K562 (cell line): ENCODE data around the gene KAZALD1. TPM values are rescaled to one million over a fixed set of nuclear protein-coding genes. Genes with fewer than 3 reads are reported as not detected.

Source experiments
- BCL6 ChIP-seq: fragments of 250-450 bp; sonication (Bioruptor Pico); IDR thresholded peaks from 2 replicates; pipeline ENCODE4 v1.4.0; 2020
- E2F5 ChIP-seq: sonication (generic); formaldehyde crosslinking; IDR thresholded peaks from 2 replicates; pipeline ENCODE4 v1.8.0; 2022; ENCODE audit warnings: mild to moderate bottlenecking, missing genetic modification reagents
- HMG20B ChIP-seq: fragments of 250-450 bp; sonication (Bioruptor Pico); IDR thresholded peaks from 2 replicates; pipeline ENCODE4 v1.5.0; 2021; ENCODE audit warnings: mild to moderate bottlenecking
- LEF1 ChIP-seq: fragments of 450-650 bp; IDR thresholded peaks from 2 replicates; pipeline ENCODE4 v1.6.1; 2016; ENCODE audit warnings: mild to moderate bottlenecking
- MED1 ChIP-seq: sonication (generic); formaldehyde crosslinking; IDR thresholded peaks from 2 replicates; pipeline ENCODE4 v1.8.1; 2023; ENCODE audit warnings: missing genetic modification reagents, borderline replicate concordance
- MEF2D ChIP-seq: conservative IDR thresholded peaks from 2 replicates; pipeline ENCODE4 v1.6.1; 2016; ENCODE audit warnings: low read depth, missing genetic modification characterization, missing compliant biosample characterization
- NR2C2 ChIP-seq, 2 experiments: fragments of 200-800 bp in 1 of 2; sonication (Bioruptor generic) in 1 of 2; sonication (generic) in 1 of 2; formaldehyde crosslinking in 1 of 2; IDR thresholded peaks; 2 replicates each; pipeline versions ENCODE4 v1.6.1 to v1.8.0; 2016 to 2022; ENCODE audit warnings: mild to moderate bottlenecking in 1 of 2, missing compliant biosample characterization in 1 of 2, missing genetic modification characterization in 1 of 2, missing genetic modification reagents in 1 of 2
- RBBP5 ChIP-seq: fragments of 200-600 bp; sonication (generic); IDR thresholded peaks from 2 replicates; pipeline ENCODE4 v1.6.1; 2012; ENCODE audit warnings: borderline replicate concordance, mild to moderate bottlenecking, low read length, control low read depth, inconsistent platforms; ENCODE audit not compliant: insufficient read depth, poor library complexity, severe bottlenecking
- TOE1 ChIP-seq, 2 experiments: fragments of 450-650 bp in 1 of 2; sonication (generic) in 1 of 2; formaldehyde crosslinking in 1 of 2; IDR thresholded peaks; 2 replicates each; pipeline versions ENCODE4 v1.7.1 to v1.8.0; 2016 to 2022; ENCODE audit warnings: borderline replicate concordance in 2 of 2, mild to moderate bottlenecking in 2 of 2, antibody characterized with exemption in 1 of 2, inconsistent platforms in 1 of 2, low read depth in 1 of 2, missing genetic modification reagents in 1 of 2, moderate library complexity in 1 of 2
- U2AF1 ChIP-seq: fragments of 200-400 bp; formaldehyde crosslinking; optimal IDR thresholded peaks from 2 replicates; pipeline ENCODE3; 2017; ENCODE audit warnings: mild to moderate bottlenecking, low read depth, low read length, moderate library complexity
- ZBTB40 ChIP-seq, 2 experiments: fragments of 450-650 bp in 1 of 2; sonication (generic) in 1 of 2; formaldehyde crosslinking in 1 of 2; IDR thresholded peaks; 2 replicates each; pipeline versions ENCODE4 v1.7.1 to v1.9.0; 2016 to 2022; ENCODE audit warnings: inconsistent platforms in 1 of 2, mild to moderate bottlenecking in 1 of 2, missing genetic modification reagents in 1 of 2
- ZBTB5 ChIP-seq: fragments of 450-650 bp; IDR thresholded peaks from 2 replicates; pipeline ENCODE4 v1.6.1; 2017; ENCODE audit warnings: antibody characterized with exemption
- polyA plus RNA-seq, 8 experiments: library from polyadenylated mRNA; depleted of rRNA in 4 of 8; stranded (reverse) in 5 of 8; unstranded in 3 of 8; fragments of >200 nt; fragmentation: Nextera tagmentation in 2 of 8; fragmentation: Illumina TruSeq in 1 of 8; extraction: Ambion mirVana in 2 of 8; extraction: Trizol in 1 of 8; gene quantifications; 2 replicates each; pipeline versions ENCODE4 v1.2.1 to v1.2.3, GENCODE V29; 2011 to 2014; ENCODE audit warnings: inconsistent platforms in 1 of 8, missing spikeins in 1 of 8
- total RNA-seq, 7 experiments: library from RNA; depleted of rRNA in 6 of 7; stranded (reverse); fragments of >200 nt in 6 of 7; fragmentation: Illumina TruSeq in 2 of 7; extraction: Trizol in 2 of 7; gene quantifications; 2 replicates each; pipeline versions ENCODE4 v1.2.1 to v1.2.3, GENCODE V29; 2011 to 2021; ENCODE audit warnings: low replicate concordance in 1 of 7

The KAZALD1 gene
- total and polyA plus RNA-seq, 9 of the 15 experiments (the other 6 are each of a cell fraction or from before 2014, with no cell fraction given) = 0.15 to 10.0 (median 4.9) TPM

GRCh38 chr10:101062232-101063049, 652 bp downstream of the KAZALD1 start (continued):
- TF ChIP-seq ZBTB5 (no peak), U2AF1 (peak; percentile 85), LEF1 (no peak), NR2C2 (CRISPR knock-in tag; IDR thresholded peaks at IDR 0.05) (peak; percentile 73; the same call in 1 of the 2 replicates), NR2C2 (tag; IDR thresholded peaks at IDR 0.05) (peak; percentile 48; the same call in 1 of the 2 replicates), ZBTB40 (IDR thresholded peaks at IDR 0.05) (no peak), ZBTB40 (CRISPR knock-in tag; IDR thresholded peaks at IDR 0.05) (no peak; the same call in 1 of the 2 replicates), E2F5 (CRISPR knock-in tag) (no peak), MED1 (no peak), RBBP5 (peak; percentile 35), MEF2D (tag) (no peak), TOE1 (IDR thresholded peaks at IDR 0.05; ENCODE audit: borderline replicate concordance) (no peak), TOE1 (CRISPR knock-in tag; IDR thresholded peaks at IDR 0.05; ENCODE audit: borderline replicate concordance, low read depth) (no peak), BCL6 (CRISPR knock-in tag) (no peak), HMG20B (CRISPR knock-in tag) (no peak)
